ENCODE measurements around the gene SLIT3.

DNA sequence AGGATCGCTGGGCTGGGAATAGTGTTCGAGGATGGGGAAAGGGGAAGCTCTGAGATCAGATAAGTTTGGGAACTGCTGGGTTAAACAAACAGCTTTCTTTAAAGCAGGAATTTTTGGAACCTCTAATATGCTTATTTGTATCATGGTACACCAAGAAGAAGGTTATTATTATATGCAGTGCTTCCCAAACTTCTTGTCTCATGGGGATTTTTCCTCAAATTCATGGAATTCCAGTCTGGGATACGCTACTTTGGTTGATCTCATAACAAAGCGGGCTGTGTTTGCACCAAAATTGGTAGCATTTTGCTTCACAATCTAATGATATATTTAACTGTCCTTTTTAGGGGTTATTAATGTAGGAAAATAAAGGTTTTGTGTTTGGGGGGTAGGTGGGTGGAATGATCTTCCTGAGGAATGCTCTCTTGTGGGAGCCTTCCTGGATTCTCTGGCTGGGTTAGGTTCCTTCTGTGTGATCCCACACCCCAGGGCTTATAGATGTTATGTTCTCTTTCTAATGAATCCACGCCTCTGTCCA, 605.6 kb downstream of the SLIT3 start:
- TF ChIP-seq CTCF (IDR thresholded peaks at IDR 0.05; ENCODE audit: insufficient read depth, low read length, poor library complexity, severe bottlenecking), result no peak
- TF ChIP-seq EZH2phosphoT487 (conservative IDR thresholded peaks at IDR 0.05; ENCODE audit: low read length), result no peak

Data from SU-DHL-6 (cell line).